ENCODE results near the gene CRHR2.

DNA sequence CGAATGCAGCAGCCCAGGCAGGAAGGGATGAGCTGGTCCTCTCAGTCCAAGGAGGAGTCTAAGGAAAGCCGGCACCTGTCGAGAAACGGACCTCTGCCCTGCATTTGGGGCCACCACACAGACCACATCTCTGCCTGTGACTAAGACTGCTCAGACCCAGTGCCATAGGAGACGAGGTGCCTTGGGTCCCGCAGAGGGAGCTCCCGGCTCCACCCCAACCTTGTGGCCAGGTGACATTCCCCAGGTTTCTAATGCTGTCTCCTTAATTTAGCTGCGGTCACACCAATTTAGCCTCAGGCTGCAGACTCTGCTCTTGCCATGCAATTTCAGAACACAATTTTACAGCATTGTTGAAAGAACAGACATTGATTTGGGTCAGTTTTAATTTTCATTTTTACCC, 22.8 kb upstream of the CRHR2 start:
- TF ChIP-seq, protein P1, sequence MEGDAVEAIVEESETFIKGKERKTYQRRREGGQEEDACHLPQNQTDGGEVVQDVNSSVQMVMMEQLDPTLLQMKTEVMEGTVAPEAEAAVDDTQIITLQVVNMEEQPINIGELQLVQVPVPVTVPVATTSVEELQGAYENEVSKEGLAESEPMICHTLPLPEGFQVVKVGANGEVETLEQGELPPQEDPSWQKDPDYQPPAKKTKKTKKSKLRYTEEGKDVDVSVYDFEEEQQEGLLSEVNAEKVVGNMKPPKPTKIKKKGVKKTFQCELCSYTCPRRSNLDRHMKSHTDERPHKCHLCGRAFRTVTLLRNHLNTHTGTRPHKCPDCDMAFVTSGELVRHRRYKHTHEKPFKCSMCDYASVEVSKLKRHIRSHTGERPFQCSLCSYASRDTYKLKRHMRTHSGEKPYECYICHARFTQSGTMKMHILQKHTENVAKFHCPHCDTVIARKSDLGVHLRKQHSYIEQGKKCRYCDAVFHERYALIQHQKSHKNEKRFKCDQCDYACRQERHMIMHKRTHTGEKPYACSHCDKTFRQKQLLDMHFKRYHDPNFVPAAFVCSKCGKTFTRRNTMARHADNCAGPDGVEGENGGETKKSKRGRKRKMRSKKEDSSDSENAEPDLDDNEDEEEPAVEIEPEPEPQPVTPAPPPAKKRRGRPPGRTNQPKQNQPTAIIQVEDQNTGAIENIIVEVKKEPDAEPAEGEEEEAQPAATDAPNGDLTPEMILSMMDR (IDR thresholded peaks at IDR 0.05; ENCODE audit: insufficient read depth, low read length), result no peak
- TF ChIP-seq POLR2AphosphoS5 (IDR thresholded peaks at IDR 0.05; ENCODE audit: low read depth) (no peak), GABPA (IDR thresholded peaks at IDR 0.05; ENCODE audit: low read depth) (no peak)

Measured in HL-60 (cell line).